Stimulated activated CD4-positive, alpha-beta T cell treated with anti-CD3 and anti-CD28 coated beads, Interleukin-4, amount 100 ng/mL, for 24 hours (primary cell): ENCODE measurements around the gene KLHL41.

ENCODE experiments used
- DNase-seq: peaks from one replicate; pipeline ENCODE4 v3.0.0-alpha.2; 2020

The KLHL41 gene

DNA sequence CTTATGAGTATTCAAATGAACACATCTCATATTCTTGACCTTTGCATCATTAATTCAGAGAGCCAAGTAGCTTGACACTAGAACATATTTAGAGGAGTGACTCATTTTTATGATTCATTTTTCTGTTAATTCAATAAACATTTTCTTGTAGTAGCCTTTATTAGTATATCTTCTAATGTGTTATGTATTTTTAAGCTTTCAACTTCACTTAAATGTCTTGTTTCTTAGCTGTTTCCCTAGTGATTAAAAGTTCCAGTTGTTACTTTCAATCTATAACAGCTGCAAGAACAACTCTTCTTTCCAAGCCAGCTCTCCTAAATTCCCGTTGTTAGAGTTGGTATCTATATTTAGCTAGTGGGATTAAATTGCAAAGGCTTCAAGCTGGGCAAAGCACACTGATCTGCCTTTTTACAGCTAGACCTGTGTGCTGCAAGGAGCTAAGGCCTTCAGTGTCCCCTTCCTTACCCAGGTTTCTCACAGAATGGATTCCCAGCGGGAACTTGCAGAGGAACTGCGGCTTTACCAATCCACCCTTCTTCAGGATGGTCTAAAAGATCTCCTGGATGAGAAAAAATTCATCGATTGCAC lies at the start of gene KLHL41:
Gene KLHL41, plus strand, starts transcription at position 405 of the 588 bp plus-strand sequence. Its CDS starts 77 bp downstream, at position 482.
- DNase-seq = no peak

DNA sequence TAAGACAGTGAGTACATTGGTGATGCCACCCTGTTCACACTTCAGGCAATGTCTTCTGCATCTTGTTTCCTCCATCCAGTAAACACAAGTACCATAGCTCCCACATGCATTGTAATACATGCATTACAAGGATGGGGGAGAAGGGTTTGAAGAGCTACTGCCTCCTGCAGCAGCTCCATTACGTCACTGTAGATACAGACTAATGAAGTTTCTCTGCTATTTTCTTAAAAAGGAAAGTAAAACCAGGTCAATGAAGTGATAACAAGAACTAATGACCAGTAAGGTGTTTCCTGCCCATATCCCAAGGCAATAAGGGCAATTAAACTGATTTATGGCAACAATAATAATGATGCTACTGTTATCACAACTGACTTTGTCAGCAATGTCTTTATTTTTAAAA lies 48.4 kb upstream of the KLHL41 start:
- no peak for DNase-seq

DNA sequence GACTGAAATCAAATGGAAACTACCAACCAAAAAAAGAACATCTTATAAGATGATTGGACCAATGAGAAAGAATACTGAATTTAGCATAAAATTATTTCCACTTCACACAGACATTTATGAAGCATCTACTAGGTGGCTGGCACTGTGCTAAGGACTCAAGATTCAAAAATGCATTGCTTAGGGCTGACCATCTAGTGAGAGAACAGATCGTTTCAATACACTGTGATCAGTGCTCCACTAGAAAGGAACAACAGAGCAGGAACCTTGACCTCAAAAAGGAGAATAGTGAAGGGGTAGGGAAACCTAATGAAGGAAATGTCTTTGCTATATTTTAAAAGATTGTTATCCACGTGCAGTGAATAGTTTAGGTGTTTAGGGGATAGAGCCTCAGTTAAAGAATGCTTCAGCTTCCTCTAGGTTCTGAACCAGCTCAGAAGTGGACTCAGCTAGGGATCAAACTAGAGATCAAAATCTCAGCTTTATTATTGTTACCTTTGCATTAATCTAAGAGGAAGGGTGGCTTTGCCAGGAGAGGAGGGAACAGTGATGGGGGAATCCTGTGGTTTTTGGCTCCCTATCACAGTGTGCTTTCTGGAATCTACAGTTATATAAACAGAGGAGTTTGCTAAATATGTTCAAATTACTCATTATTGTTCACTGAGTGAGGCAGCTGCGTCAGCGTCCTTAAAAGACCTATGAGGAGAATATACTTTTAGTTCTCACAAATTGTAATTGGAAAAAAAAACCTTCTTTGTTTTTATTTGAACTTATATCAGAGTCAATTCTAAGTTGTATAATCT lies 46.4 kb upstream of the KLHL41 start:
- DNase-seq = no peak

DNA sequence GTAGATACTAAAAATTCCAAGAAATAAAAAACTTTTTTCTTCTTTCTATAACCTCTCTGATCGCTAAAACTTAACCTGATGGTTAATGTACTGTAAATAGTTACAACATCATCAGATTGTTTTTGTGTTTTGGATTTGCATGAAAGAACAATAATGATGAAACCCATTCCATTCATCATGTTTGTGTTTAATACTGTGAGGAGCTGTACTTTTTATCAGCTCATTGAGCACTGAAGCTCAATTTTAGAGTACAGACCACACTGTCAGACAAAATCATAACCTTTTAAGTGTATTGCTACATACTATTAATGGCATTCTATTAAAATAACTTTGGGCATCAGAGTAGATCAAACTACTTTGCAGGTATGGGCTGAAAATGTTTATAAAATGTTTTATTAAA lies 45.0 kb upstream of the KLHL41 start:
- DNase-seq = no peak

DNA sequence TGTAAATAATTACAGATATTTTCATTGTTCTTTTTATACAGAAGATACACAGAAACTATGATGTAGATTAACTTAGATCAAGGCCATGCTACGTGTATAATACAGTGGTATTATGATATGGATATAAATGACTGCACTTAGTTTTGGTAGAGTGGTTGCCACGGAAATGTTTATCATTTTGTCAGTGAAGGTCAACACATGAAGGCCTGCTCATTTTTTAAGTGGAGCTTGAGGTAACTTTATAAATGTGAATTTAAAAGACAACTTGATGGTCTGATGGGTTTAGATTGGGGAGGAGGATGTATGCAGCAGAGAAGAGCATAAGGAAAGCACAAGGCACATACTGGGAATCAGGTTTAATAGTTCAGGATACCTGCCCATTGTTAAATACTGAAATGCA lies 44.6 kb upstream of the KLHL41 start:
- no peak for DNase-seq

DNA sequence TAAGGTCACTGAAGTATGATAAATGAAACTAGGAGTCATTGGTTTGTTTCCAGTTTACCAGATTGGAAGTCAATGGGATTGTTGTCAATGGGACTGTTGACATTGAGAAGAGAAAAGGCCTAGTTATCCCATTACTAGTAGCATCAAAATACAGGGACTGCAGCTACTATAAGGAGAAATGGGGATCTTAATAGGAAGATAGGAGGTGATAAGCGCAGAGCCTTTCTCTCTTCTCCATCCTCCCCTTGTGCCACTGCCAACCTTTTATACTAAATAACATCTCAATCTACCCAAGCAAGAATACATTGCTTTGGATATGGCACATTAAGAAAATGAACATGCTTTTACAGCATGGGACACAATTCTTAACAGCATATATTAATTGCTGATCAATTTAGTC lies 40.7 kb upstream of the KLHL41 start:
- DNase-seq = no peak

DNA sequence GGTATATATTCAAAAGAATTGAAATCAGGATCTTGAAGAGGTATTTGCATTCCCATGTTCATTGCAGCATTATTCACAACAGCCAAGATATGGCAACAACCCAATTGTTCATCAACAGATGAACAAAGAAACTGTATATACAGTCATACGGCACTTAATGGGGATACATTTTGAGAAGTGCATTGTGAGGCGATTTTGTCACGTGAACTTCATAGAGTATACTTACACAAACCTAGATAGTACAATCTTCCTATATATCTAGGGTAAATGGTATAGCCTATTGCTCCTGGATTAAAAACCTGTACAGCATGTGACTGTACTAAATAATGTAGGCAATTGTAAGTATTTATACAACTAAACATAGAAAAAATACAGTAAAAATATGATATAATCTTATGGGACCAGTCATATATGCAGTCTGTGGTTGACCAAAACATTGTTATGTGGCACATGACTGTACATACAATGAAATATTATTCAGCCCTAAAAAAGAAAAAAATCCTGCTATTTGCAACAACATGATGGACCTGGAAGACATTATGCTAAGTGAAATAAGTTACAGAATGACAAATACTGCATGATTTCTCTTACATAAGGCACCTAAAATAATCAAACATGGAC lies 39.4 kb upstream of the KLHL41 start:
- DNase-seq = no peak

DNA sequence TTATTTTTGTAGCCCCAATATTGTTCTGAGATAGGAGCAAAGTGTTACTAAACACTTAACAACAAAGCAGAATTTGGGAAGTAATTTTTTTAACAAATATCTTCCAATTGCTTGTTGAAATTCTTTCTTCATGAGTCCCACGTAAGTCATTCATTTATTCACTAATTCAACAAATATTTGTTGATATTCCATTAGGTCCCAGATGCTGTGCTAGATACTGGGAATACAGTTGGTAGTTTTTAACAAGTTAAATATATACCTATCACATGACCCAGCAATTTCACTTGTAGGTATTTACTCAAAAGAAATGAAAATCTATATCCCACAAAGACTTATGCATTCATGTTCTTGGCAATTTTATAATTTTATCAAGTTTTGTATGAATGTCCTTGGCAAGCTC lies 37.3 kb upstream of the KLHL41 start:
- DNase-seq = no peak

DNA sequence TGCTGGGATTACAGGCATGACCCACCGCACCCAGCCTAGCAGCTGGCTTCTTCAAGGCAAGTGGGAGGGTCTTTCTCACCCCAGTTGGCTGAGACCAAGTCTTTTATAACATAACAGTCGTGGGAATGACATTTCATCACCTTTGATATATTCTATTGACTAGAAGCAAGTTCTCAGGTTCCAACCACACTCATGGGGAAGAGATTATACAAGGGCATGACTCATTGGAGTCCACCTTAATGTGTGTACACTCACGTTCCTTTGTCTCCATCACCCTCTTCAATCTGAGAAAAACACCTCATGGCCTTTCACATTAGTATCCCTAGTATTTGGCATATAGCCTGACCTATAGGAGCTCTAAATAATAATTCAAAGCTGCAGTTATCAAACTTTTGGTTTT lies 33.0 kb upstream of the KLHL41 start:
- DNase-seq = no peak

DNA sequence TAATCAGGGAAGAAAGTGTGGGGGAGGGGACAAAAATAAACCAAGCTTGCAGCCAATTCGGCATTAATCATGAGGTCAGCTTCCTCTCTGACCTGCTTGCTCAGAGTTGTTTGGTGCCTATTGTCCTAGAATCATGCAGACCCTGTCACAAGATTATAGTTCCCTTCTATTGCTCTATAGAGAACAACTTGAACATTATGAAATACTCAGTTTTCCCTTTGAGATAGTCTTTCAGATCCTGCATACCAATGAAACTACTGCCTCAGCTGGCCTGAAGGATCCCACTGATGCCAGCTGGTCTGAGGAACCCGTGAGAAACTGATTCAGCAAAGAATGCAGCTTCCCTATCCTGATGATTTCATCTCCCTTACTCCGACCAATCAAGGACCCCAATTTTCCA lies 31.2 kb upstream of the KLHL41 start:
- DNase-seq = no peak

DNA sequence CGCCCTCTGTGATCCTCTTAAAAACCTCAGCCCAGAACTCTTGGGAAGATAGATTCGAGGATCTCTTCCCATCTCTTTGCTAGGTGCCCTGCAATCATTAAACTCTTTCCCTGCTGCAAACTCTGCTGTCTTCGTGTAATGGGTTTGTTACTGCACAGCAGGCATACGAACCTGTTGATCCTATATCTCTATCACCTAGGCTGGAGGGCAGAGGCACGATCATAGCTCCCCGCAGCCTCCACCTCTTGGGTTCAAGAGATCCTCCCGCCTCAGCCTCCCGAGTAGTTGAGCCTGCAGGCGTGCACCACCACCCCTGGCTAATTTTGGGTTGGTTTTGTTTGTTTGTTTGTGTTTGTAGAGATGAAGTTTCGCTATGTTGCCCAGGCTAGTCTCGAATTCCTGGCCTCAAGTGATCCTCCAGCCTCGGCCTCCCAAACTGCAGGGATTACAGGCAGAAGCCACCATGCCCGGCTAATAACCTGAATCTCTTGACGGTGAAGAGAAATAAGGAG lies 30.7 kb upstream of the KLHL41 start:
- DNase-seq = no peak

DNA sequence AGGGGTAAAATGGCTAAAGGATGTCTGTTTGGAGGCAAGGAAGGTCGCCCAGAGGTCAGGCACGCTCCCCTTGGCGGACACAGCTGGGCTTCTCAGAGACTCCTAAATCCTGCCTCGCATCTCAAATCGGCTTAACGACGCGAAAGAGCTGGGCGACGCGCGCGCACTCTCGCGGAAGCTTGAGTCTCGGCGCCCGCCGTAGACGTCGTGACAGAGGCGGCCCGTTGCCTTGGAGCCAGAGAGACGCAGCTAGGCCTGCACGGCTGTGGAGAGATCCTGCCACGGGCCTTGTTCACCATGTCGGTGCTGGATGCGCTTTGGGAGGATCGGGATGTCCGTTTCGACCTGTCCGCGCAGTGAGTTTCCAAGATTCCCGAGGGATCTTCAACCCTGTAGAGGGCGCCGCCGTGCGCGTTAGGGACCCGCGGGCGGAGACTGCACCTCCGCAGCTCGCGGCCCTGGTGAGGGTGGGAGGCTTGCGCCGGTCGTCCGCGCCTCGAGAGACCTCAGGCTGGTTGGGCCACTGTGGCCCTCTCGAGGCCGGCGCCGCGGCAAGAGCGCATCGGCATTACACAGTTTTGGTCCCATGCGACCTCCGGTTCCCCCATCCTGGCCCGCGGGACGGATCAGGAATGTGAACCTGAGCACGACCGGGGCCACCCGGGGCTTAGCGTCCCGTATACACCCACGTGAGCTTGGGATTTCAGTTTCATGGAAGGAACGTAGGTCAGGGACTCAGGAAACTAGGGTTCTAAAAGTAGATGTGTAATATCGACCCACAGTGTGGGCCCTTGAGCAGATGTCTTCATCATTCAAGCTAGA lies 30.0 kb upstream of the KLHL41 start, which contains the start of gene BBS5:
Gene BBS5, plus strand, starts transcription at position 238 of the 822 bp plus-strand sequence. Its CDS starts 60 bp downstream, at position 298.
- peak; percentile 75 for DNase-seq

DNA sequence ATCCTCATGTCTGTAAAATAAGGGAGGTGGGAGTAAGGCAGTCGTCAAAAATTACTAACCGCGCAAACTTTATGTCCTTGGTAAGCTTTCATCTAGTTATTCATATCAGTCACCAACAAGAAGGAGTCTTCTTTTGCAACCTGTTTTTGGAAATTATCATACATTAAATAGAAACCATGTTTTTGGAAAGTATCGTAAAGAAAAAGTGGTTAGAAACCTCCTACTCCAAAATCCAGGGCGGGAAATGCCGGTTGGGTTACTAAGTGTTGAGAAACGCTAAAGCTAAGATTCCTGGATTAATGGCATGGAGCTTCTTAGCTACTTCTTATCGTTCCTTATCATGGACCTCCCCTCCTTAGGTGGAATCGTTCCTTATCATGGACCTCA lies 29.4 kb upstream of the KLHL41 start:
- no peak for DNase-seq

DNA sequence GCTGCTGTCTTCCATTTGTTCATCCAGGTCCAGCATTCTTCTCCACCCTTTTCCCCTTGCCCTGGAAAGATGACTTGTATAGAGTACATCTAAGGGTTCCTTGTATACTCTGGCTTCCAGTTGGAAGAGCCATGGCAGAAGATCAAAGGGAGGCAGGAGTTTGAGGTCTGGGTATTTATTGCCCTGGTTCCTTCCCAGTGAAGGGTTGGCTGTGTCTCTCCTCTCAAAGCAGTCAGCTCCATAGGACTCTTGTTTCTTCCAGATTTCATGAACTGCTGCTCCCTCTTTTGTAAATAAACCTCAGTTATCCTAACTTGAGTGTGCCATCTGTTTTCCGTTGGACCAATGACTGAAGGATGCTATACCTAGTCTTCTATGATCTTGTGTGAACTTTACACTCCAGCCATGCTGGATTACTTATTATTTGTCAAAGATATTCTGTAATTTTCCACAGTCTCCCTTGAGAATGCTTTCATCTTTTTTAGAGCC lies 23.8 kb upstream of the KLHL41 start:
- no peak for DNase-seq

DNA sequence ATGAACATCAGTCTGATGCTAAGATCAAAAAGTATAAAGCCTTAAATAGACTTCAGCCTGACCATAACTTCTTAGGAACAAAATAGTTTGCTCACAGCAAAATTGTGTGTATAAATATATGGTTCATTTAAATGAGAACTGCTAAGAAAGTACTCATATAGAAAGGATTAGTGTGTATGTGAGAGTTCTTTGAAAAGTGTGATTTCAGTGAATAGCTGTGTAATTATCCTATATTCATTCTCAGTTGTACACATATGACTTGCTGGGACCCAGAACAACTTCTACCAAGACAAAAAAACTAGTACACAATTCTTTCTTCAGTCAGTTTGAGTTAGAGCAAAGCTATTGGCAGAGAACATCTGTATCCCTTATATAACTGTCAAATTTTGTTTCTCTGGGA lies 23.0 kb upstream of the KLHL41 start:
- DNase-seq = no peak

DNA sequence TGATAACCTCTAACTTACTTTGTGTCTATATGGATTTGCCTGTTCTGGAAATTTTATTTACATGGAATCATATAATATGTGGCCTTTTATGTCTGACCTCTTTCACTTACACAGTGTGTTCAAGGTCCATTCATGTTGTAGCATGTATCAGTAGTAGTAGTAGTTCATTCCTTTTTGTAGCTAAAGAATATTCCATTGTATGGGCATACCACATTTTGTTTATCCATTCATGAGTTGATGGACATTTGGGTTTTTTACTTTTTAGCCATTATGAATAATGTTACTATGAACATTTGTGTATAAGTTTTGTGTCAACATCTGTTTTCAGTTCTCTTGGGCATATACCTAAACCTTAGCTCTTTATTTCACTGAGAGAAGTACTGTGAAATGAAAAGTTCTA lies 18.7 kb upstream of the KLHL41 start:
- DNase-seq = no peak

DNA sequence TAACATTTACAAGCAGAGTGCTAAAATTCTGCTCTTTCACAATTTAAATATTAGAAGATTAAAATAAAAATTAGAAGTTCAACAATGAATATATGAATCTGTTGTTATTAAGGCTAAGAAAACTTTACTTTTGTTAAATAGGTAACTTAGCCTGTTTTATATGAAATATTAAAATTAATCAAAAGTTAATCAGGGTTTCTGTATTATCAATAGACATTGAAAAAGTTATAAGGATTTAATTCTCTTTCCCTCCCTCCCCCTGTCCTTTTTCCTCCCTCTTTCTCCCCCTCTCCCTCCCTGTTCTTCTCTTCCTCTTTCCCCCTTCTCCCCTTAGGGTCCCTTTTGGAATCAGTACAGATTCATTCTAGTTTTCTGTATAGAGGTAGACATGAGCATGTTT lies 18.1 kb upstream of the KLHL41 start:
- DNase-seq = no peak

DNA sequence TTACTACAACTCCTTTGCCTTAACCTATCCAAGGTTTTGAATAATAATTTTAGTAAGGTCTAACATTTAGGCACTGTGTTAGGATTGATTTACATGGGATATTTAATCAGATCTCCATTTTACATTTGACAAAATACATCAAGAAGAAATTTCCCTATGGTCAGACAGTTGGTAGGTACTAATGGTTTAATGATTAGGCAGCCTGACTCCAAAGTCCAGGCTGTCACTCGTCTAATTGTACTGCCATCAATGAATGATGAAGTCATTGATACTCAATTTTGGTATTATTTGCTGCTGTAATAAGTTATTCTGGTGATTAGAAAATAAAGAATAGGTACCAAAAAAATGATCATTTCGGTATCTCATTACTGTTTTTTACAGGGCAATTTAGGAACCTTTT lies 16.1 kb upstream of the KLHL41 start:
- DNase-seq = no peak

DNA sequence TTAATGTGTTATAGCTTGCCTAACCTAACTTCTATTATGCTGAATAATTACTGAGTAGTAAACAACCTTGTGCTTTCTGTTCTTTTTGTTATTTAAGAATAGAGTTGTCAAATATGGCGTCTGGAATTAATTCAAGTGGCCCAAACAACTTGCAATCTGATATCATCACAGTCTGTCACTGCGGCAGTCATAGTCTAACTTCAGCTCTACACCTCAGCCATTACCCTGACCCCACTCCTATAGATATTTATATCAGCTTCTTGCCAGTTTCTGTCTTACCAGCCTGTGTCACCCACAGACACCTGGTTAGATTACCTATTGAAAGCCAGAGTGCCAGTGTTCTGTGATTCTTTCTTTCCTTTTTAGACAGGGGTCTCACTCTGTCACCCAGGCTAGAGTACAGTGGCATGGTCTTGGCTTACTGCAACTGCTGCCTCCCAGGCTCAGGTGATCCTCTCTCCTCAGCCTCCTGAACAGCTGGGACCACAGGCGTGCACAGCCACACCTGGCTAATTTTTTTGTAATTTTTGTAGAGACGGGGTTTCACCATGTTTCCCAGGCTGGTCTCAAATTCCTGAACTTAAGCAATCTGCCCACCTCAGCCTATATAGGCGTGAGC lies 14.1 kb upstream of the KLHL41 start:
- no peak for DNase-seq

DNA sequence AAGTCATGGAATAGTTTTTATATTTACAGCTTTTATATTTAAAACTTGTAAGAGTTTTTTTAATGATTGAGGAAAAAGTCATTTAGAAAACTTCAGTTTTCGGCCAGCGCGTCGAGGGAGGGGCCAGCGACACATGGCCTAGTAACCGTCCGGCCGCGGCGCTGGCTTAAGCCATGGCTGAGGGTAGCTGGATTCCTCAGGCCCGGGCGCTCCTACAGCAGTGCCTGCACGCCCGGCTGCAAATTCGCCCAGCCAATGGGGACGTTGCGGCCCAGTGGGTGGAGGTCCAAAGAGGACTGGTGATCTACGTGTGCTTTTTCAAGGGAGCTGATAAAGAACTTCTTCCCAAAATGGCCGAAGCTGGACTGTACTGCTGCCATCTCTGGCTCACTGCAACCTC lies 4.9 kb upstream of the KLHL41 start:
- DNase-seq = no peak

DNA sequence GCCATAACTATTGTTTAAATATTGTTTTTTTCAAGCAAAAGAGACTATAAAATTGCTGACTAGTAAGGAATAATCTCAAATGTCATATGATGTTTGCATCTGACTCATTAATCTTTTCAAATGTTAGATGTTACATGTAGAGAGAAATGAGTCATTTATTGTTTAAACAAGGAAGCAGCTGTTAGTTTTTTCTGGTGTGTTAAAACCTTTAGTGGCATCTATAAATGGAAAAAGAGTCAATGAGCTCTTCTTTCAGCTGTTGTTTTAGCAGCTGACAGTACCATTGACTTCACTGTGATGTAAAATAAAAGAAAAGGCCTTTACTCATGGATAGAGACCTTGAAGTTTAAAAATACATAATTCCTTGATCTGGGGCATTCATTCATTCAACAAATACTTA lies 1.8 kb upstream of the KLHL41 start:
- DNase-seq = no peak

DNA sequence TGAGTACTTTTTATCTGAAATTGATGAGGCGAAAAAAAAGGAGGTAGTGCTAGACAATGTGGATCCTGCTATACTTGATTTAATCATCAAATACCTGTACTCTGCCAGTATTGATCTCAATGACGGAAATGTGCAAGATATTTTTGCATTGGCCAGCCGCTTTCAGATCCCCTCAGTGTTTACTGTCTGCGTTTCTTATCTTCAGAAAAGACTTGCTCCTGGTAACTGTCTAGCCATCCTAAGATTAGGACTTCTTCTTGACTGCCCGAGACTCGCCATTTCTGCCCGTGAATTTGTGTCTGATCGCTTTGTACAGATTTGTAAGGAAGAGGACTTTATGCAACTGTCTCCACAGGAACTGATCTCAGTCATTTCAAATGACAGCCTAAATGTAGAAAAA lies 453 bp downstream of the KLHL41 start:
- DNase-seq = no peak

DNA sequence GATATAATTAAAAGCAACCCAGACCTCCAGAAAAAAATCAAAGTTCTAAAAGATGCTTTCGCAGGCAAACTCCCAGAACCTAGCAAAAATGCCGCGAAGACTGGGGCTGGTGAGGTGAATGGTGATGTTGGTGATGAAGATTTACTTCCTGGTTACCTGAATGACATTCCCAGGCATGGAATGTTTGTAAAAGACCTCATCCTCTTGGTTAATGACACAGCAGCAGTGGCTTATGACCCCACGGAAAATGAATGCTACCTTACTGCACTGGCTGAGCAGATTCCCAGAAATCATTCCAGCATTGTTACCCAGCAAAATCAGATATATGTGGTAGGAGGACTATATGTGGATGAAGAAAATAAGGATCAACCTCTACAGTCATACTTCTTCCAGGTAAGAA lies 994 bp downstream of the KLHL41 start:
- DNase-seq = no peak
